Stimulated activated CD4-positive, alpha-beta T cell treated with anti-CD3 and anti-CD28 coated beads, TNF-alpha, amount 100 ng/mL, for 4 hours (primary cell): ENCODE measurements around the gene HTR7.
"Not testable (repeated sequence)": the region's sequence is repeated elsewhere in the genome, so short reads cannot be mapped to it uniquely, and the experiment has no call there.

Experiments
- DNase-seq, 3 experiments: peaks; one replicate each; pipeline ENCODE4 v3.0.0-alpha.2; 2020; ENCODE audit warnings: low read depth in 3 of 3

Gene HTR7

DNA sequence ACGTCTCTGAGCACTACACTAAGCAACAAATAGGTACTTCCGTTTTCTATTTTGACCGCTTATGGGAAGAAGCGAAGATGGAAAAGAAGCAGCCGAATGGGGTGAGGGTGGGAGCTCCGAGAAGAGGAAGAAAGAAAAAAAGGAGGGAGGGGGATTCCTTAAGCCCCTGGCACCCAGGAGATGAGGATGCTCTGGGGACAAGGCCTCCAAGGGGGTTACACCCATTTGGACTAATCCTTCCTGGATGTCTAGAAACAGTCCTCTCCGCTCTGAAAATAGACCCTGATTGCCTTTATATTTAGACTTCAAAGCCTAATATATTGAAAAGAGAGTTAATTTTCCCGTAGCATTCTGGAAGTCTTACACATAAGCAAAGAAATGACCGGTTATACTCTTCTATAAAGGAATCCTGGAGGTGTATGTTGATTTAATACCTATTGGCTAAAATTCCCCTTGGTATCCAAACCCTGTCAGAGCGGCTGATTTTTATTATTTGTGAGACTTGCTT lies 676 bp upstream of the HTR7 start:
- DNase-seq: no peak

DNA sequence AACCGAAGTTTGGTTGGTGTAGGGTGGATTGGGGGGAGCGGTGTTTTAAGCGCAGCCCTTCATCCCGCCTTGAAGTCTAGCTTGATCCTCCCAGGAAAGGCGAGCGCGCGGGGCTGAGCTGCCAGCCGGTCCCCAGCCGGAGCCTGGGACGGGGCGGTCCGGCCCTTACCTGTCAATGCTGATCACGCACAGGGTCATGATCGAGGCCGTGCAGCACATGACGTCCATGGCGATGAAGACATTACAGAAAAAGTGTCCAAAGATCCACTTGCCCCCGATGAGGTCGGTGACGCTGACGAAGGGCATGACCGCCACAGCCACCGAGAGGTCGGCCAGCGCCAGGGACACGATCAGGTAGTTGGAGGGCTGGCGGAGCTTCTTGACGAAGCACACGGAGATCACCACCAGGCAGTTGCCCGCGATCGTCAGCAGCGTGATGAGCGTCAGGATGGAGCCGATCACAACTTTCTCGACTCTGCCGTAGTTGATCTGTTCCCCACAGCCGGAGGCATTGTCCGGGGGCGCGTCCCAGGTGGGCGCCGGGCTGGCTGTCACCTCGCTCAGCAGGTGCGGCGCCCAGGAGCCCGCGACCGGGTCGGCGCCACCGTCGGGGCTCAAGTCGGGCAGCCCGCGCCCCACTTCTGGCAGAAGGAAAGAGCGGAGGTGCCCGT lies 740 bp downstream of the HTR7 start:
- no peak for DNase-seq

GRCh38 chr10:90856261-90856660 lies 1.6 kb downstream of the HTR7 start:
- no peak for DNase-seq

- no peak for DNase-seq
Measured at GRCh38 chr10:90855126-90855525, 2.7 kb downstream of the HTR7 start.

- no peak for DNase-seq
Measured at GRCh38 chr10:90849956-90850749, 7.7 kb downstream of the HTR7 start.

GRCh38 chr10:90847436-90847835 lies 10.4 kb downstream of the HTR7 start:
- no peak for DNase-seq

GRCh38 chr10:90846746-90847145 lies 11.1 kb downstream of the HTR7 start:
- no peak for DNase-seq

- DNase-seq: no peak
Measured at GRCh38 chr10:90845726-90846125, 12.1 kb downstream of the HTR7 start.

DNA sequence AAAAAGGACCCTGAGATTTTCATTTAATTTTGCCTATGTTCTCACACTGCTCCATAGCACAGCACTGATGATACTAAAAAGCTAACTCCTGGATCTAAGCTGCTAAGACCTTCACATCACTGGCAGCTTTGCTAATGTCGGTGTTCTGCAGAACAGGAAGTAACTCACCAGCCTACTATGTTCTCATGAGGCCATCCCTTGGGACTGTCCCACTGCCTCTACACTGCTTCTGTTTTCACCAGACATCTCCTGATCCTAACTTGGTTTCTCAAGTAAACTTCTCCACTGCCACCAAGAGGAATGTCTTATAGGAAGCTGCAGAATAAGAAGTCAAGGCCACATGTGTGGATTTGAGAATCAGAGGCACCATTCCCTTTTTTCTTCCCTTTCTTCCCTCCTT lies 15.1 kb downstream of the HTR7 start:
- no peak for DNase-seq

DNA sequence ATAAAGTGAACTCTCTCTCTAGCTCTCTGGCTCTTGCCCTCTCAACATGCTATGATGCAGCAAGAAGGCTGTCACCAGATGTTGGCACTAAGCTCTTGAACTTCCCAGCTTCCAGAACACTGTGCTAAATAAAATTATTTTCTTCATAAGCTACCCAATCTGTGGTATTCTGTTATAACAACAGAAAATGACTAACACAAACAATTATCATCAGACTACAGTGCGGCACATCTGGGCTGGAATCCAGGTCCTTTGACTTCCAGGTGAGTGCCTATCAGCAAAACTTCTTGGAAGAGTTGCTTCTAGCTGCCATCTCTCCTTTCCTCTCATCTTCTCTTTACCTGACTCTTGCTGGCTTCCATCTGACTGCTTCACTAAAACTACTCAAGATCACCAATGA lies 20.4 kb downstream of the HTR7 start:
- DNase-seq: no peak

DNA sequence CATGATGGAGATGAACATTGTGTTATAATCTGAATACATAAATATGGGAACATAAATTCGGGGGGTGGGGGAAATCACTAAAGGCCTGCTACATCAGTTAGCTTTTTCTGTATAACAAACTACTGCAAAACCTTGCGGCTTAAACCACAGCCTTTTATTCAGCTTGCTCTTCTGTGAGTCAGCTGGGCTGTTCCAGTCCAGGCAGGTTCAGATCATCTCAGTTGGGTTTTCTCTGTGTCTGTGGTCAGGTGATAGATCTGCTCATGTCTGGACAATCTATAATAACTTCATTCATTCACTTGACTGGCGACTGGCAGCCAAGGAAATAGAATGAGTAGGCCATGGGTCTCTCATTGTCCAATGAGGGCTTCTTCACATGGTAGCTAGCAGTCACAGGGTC lies 23.5 kb downstream of the HTR7 start:
- DNase-seq: no peak

DNA sequence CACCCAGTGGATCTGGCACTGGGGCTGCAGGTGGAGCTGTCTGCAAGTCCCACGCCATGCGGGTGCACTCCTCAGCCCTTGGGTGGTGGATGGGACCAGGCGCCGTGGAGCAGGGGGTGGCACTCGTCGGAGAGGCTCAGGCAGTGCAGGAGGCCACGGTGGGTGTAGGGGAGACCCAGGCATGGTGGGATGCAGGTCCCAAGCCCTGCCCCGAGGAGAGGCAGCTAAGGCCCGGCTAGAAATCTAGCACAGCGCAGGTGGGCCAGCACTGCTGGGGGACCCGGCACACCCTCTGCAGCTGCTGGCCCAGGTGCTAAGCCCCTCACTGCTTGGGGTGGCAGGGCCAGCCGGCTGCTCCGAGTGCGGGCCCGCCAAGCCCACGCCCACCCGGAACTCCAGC lies 25.7 kb downstream of the HTR7 start:
- DNase-seq: no peak

GRCh38 chr10:90822508-90822907 lies 35.3 kb downstream of the HTR7 start:
- DNase-seq: no peak

DNA sequence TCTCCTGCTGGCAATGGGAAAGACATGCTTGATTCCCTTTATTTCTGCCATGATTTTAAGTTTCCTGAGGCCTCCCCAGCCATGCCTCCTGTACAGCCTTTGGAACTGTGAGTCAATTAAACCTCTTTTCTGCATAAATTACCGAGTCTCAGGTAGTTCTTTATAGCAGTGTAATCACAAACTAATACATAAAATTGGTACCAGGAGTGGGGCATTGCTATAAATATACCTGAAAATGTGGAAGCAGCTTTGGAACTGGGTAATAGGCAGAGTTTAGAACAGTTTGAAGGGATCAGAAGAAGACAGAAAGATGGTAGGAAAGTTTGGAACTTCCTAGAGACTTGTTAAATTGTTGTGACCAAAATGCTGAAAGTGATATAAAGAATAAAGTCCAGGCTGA lies 36.0 kb downstream of the HTR7 start:
- not testable (repeated sequence) for DNase-seq

GRCh38 chr10:90819911-90820310 lies 37.9 kb downstream of the HTR7 start:
- no peak for DNase-seq

- no peak for DNase-seq
Measured at GRCh38 chr10:90818736-90819135, 39.1 kb downstream of the HTR7 start.

DNA sequence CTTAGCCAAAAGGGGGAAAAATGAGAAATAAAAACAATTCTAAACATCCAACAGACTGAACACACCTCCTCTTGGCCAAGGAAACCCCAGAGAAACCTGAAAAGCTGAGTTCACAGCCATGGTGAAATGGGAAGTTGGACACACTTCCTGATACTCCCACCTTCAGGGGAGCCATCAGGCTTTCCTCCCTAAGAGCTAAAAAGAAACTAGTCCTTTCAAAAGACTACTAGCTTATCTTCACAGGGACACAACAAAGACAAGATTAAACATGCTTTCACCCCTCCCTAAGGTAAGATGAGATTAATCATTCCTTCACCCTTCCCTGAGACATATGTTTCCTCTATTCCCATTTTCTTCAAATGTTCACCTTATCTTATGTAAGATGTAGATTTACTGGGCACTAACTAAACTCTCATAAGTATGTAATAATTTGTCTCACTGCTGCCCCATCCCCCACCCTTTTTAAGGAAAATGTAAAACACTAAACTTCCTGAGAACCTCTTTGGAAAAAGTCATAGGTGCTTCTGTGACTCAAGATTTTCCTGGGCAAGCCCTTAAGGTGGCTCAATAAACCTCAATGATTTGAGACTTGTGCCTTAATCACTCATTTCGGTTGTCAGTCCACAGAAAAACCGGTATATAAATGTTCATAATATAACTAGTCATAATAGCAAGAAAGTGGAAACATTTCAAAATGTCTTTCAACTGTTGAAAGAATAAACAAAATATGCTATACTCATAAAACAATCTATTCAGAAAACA lies 40.5 kb downstream of the HTR7 start:
- no peak for DNase-seq

DNA sequence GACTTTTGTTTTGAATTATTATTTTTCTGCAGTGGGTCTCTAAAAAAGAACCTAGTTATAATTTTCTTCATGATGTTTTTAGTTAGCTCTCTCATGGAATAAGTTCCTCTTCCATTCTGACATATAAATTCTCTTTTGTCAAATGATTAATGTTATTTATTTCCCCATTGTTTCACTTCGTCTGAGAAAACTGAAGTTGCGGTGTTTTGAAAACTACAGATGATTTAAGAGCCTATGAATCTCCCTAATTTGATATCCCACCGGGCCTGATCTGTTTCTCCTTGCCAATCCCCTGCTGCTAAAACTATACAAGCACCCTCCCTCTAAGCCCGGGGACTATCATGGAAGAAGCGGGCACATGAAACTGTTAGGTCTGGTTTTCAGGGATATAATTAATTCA lies 41.4 kb downstream of the HTR7 start:
- DNase-seq: no peak

GRCh38 chr10:90813594-90814365 lies 44.1 kb downstream of the HTR7 start:
- DNase-seq: no peak

GRCh38 chr10:90807106-90807505 lies 50.7 kb downstream of the HTR7 start:
- not testable (repeated sequence) for DNase-seq

DNA sequence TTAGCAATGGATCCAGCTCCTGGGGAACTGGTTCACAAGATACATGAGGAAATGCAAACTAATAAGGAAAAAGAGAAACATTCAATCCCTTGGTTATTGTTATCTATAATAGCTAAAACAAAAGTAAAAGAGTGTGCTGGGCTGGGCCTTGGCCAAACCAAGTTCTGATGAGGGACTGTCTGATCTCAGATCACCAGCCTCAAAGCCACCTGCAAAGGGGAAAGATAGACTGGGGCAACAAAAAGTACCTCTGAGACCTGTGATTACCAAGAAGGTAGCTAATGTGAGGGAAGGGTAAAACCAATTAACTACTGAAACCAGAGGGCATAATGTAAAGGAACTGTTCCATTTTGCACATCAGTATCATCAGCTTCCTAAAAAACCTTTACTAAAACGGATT lies 51.2 kb downstream of the HTR7 start:
- DNase-seq: no peak

DNA sequence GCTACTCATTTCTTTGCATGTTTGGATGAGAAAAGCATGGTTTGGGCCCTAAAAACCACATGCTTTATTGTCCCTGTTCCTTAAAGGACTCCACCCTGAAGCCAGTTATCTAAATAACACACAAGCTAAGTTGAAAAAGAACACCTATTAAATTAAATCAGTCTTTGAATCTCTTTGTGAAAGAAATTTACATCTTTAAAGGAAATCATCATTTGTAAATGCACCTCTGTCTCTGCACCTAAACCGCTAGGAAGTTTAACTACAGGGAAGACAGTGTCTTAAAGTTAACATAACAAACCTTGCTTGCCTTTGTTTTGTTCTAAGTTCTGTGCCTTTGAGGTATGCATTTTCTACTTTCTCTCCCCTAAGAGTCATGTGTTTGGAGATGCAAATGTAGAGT lies 52.6 kb downstream of the HTR7 start:
- DNase-seq: no peak
